GM23338 (cell line): ENCODE measurements around the gene ANKRD44. TPM values are rescaled to one million over a fixed set of nuclear protein-coding genes. Genes with fewer than 3 reads are reported as not detected.

Experiments
- ATAC-seq: fragments of 200-7000 bp; cut with Tn5 transposase; 3 replicates; pipeline ENCODE4 v1.9.1; 2020
- DNase-seq: peaks from one replicate; pipeline ENCODE4 v3.0.0-alpha.2; 2015; ENCODE audit warnings: low spot score
- H2AFZ ChIP-seq: fragments of 200-600 bp; sonication (generic); 2 replicates; pipeline ENCODE4 v1.8.0; 2016; ENCODE audit warnings: antibody characterized with exemption, mild to moderate bottlenecking, moderate library complexity
- H3F3A ChIP-seq: fragments of 200-600 bp; sonication (generic); replicated peaks from 2 replicates; pipeline ENCODE4 v1.8.0; 2017; ENCODE audit warnings: antibody characterized with exemption, mixed run types, low read depth
- H3K27ac ChIP-seq: fragments of 200-600 bp; sonication (generic); 2 replicates; pipeline ENCODE4 v1.6.1; 2016; ENCODE audit warnings: low read depth
- H3K27me3 ChIP-seq: fragments of 200-600 bp; sonication (generic); 2 replicates; pipeline ENCODE4 v1.8.0; 2016; ENCODE audit warnings: mild to moderate bottlenecking, mixed run types, moderate library complexity; ENCODE audit not compliant: insufficient read depth
- H3K36me3 ChIP-seq: fragments of 200-600 bp; sonication (generic); 2 replicates; pipeline ENCODE4 v1.8.0; 2016; ENCODE audit warnings: mild to moderate bottlenecking; ENCODE audit not compliant: insufficient read depth
- H3K4me1 ChIP-seq: fragments of 200-600 bp; sonication (generic); 2 replicates; pipeline ENCODE4 v1.8.0; 2016; ENCODE audit warnings: mild to moderate bottlenecking, moderate library complexity; ENCODE audit not compliant: insufficient read depth
- H3K4me2 ChIP-seq: fragments of 200-600 bp; sonication (generic); 2 replicates; pipeline ENCODE4 v1.7.1; 2017; ENCODE audit warnings: mixed run types
- H3K4me3 ChIP-seq: fragments of 200-600 bp; sonication (generic); 2 replicates; pipeline ENCODE4 v1.6.1; 2016; ENCODE audit warnings: mixed run types
- H3K79me2 ChIP-seq: fragments of 200-600 bp; sonication (generic); replicated peaks from 2 replicates; pipeline ENCODE4 v1.8.0; 2017; ENCODE audit warnings: mild to moderate bottlenecking; ENCODE audit not compliant: insufficient read depth
- H3K9me2 ChIP-seq: fragments of 200-600 bp; sonication (generic); 2 replicates; pipeline ENCODE4 v1.8.0; 2017; ENCODE audit not compliant: insufficient read depth
- H4K20me1 ChIP-seq: fragments of 200-600 bp; sonication (generic); replicated peaks from 2 replicates; pipeline ENCODE4 v1.8.0; 2017; ENCODE audit warnings: mild to moderate bottlenecking; ENCODE audit not compliant: insufficient read depth
- H3K27ac Mint-ChIP-seq: 2 replicates; pipeline ENCODE4 v1.8.0; 2020; ENCODE audit warnings: inconsistent platforms, mild to moderate bottlenecking, moderate library complexity, mixed read lengths
- H3K27me3 Mint-ChIP-seq: 3 replicates; pipeline ENCODE4 v1.8.0; 2022; ENCODE audit warnings: low read depth, mild to moderate bottlenecking, moderate library complexity, mixed read lengths, inconsistent platforms; ENCODE audit not compliant: insufficient read depth, poor library complexity
- H3K36me3 Mint-ChIP-seq: 3 replicates; pipeline ENCODE4 v1.8.0; 2021; ENCODE audit warnings: low read depth, mild to moderate bottlenecking, inconsistent platforms, moderate library complexity, mixed read lengths
- H3K4me1 Mint-ChIP-seq: 3 replicates; pipeline ENCODE4 v1.8.0; 2020; ENCODE audit warnings: mild to moderate bottlenecking, inconsistent platforms, mixed read lengths
- H3K4me3 Mint-ChIP-seq: 3 replicates; pipeline ENCODE4 v1.8.0; 2021; ENCODE audit warnings: moderate library complexity, mild to moderate bottlenecking, inconsistent platforms, mixed read lengths
- H3K9me3 Mint-ChIP-seq: 3 replicates; pipeline ENCODE4 v1.8.0; 2020; ENCODE audit warnings: moderate library complexity, mild to moderate bottlenecking, inconsistent platforms, mixed read lengths
- CREB1 ChIP-seq: fragments of 250-450 bp; sonication (Bioruptor Pico); IDR thresholded peaks from 2 replicates; pipeline ENCODE4 v1.5.0; 2020; ENCODE audit warnings: low read depth, mild to moderate bottlenecking, moderate library complexity
- CTCF ChIP-seq, 2 experiments: fragments of 200-600 bp in 1 of 2; sonication (generic) in 1 of 2; conservative IDR thresholded peaks; 2 replicates each; pipeline versions ENCODE4 v1.5.1 to v1.6.1; 2016 to 2017; ENCODE audit warnings: antibody characterized with exemption in 2 of 2, low read depth in 2 of 2, mild to moderate bottlenecking in 2 of 2, moderate library complexity in 1 of 2
- EZH2 ChIP-seq: fragments of 200-600 bp; sonication (generic); IDR thresholded peaks from one replicate; pipeline ENCODE4 v1.8.0; 2017; ENCODE audit warnings: antibody characterized with exemption, mild to moderate bottlenecking, low read depth; ENCODE audit not compliant: unreplicated experiment
- EZH2phosphoT487 ChIP-seq: fragments of 200-600 bp; sonication (generic); IDR thresholded peaks from one replicate; pipeline ENCODE4 v1.8.1; 2018; ENCODE audit warnings: antibody characterized with exemption; ENCODE audit not compliant: unreplicated experiment
- JUNB ChIP-seq: IDR thresholded peaks from one replicate; pipeline ENCODE4 v1.6.1; 2016; ENCODE audit warnings: antibody characterized with exemption; ENCODE audit not compliant: unreplicated experiment
- NANOG ChIP-seq: IDR thresholded peaks from 2 replicates; pipeline ENCODE4 v1.6.1; 2016; ENCODE audit warnings: antibody characterized with exemption, borderline replicate concordance
- POLR2AphosphoS5 ChIP-seq: IDR thresholded peaks from 2 replicates; pipeline ENCODE4 v1.6.1; 2016; ENCODE audit warnings: antibody characterized with exemption, low read depth
- STAT1 ChIP-seq: IDR thresholded peaks from one replicate; pipeline ENCODE4 v1.6.1; 2016; ENCODE audit warnings: antibody characterized with exemption; ENCODE audit not compliant: unreplicated experiment
- ZNF114 ChIP-seq: fragments of 250-450 bp; sonication (Bioruptor Pico); IDR thresholded peaks from 2 replicates; pipeline ENCODE4 v1.5.0; 2020; ENCODE audit warnings: mild to moderate bottlenecking, moderate library complexity
- ZNF331 ChIP-seq: fragments of 250-450 bp; sonication (Bioruptor Pico); IDR thresholded peaks from 2 replicates; pipeline ENCODE4 v1.5.0; 2020; ENCODE audit warnings: low read depth, mild to moderate bottlenecking, moderate library complexity
- polyA plus RNA-seq: library from polyadenylated mRNA; unstranded; fragments of >200 nt; fragmentation: Nextera tagmentation; extraction: Ambion mirVana; gene quantifications from 2 replicates; pipeline ENCODE4 v1.2.1, GENCODE V29; 2016
- total RNA-seq: library from RNA; depleted of rRNA; stranded (reverse); fragments of >200 nt; shearing (Covaris generic); gene quantifications from 2 replicates; pipeline ENCODE4 v1.2.3, GENCODE V29; 2014
- TF ChIP-seq, protein P1 (sequence below): fragments of 250-450 bp; sonication (Bioruptor Pico); IDR thresholded peaks from 2 replicates; pipeline ENCODE4 v1.5.0; 2020; ENCODE audit warnings: mild to moderate bottlenecking, moderate library complexity
- TF ChIP-seq, protein P2 (sequence below): IDR thresholded peaks from one replicate; pipeline ENCODE4 v1.6.1; 2018; ENCODE audit warnings: antibody characterized with exemption; ENCODE audit not compliant: unreplicated experiment
- TF ChIP-seq, protein P3 (sequence below): IDR thresholded peaks from 2 replicates; pipeline ENCODE4 v1.6.1; 2016; ENCODE audit warnings: antibody characterized with exemption

ANKRD44 gene
- total and polyA plus RNA-seq, 2 experiments from 2014 or later = 0.44 to 0.56 TPM

GRCh38 chr2:197076652-197077051, 233.9 kb downstream of the ANKRD44 start:
- H3K4me3 ChIP-seq = no peak overlapping the region
- no peak overlapping the region for H2AFZ ChIP-seq
- H4K20me1 ChIP-seq = no peaks in the 10 kb centered on the region
- Mint-ChIP-seq H3K9me3 (no peaks in the 10 kb centered on the region), H3K36me3 (no peaks in the 10 kb centered on the region), H3K27me3 (peaks cover 3% of the 10 kb centered on the region), H3K4me3 (no peak overlapping the region), H3K27ac (no peak overlapping the region), H3K4me1 (peaks cover 5% of the 10 kb centered on the region; the same call in 2 of the 3 replicates)
- H3K9me2 ChIP-seq = no peaks in the 10 kb centered on the region
- H3K27me3 ChIP-seq = no peaks in the 10 kb centered on the region
- no peaks in the 10 kb centered on the region for H3F3A ChIP-seq
- DNase-seq (no peak), ATAC-seq (no peak)
- no peak for TF ChIP-seq NANOG
- no peak for TF ChIP-seq ZNF114
- TF ChIP-seq ZNF331 (CRISPR knock-in tag) = no peak
- TF ChIP-seq JUNB = no peak
- no peak for TF ChIP-seq EZH2phosphoT487
- no peak for TF ChIP-seq STAT1
- TF ChIP-seq CTCF (conservative IDR thresholded peaks at IDR 0.05; ENCODE audit: low read depth in 2 of 2) = no peak
- TF ChIP-seq, protein P1, sequence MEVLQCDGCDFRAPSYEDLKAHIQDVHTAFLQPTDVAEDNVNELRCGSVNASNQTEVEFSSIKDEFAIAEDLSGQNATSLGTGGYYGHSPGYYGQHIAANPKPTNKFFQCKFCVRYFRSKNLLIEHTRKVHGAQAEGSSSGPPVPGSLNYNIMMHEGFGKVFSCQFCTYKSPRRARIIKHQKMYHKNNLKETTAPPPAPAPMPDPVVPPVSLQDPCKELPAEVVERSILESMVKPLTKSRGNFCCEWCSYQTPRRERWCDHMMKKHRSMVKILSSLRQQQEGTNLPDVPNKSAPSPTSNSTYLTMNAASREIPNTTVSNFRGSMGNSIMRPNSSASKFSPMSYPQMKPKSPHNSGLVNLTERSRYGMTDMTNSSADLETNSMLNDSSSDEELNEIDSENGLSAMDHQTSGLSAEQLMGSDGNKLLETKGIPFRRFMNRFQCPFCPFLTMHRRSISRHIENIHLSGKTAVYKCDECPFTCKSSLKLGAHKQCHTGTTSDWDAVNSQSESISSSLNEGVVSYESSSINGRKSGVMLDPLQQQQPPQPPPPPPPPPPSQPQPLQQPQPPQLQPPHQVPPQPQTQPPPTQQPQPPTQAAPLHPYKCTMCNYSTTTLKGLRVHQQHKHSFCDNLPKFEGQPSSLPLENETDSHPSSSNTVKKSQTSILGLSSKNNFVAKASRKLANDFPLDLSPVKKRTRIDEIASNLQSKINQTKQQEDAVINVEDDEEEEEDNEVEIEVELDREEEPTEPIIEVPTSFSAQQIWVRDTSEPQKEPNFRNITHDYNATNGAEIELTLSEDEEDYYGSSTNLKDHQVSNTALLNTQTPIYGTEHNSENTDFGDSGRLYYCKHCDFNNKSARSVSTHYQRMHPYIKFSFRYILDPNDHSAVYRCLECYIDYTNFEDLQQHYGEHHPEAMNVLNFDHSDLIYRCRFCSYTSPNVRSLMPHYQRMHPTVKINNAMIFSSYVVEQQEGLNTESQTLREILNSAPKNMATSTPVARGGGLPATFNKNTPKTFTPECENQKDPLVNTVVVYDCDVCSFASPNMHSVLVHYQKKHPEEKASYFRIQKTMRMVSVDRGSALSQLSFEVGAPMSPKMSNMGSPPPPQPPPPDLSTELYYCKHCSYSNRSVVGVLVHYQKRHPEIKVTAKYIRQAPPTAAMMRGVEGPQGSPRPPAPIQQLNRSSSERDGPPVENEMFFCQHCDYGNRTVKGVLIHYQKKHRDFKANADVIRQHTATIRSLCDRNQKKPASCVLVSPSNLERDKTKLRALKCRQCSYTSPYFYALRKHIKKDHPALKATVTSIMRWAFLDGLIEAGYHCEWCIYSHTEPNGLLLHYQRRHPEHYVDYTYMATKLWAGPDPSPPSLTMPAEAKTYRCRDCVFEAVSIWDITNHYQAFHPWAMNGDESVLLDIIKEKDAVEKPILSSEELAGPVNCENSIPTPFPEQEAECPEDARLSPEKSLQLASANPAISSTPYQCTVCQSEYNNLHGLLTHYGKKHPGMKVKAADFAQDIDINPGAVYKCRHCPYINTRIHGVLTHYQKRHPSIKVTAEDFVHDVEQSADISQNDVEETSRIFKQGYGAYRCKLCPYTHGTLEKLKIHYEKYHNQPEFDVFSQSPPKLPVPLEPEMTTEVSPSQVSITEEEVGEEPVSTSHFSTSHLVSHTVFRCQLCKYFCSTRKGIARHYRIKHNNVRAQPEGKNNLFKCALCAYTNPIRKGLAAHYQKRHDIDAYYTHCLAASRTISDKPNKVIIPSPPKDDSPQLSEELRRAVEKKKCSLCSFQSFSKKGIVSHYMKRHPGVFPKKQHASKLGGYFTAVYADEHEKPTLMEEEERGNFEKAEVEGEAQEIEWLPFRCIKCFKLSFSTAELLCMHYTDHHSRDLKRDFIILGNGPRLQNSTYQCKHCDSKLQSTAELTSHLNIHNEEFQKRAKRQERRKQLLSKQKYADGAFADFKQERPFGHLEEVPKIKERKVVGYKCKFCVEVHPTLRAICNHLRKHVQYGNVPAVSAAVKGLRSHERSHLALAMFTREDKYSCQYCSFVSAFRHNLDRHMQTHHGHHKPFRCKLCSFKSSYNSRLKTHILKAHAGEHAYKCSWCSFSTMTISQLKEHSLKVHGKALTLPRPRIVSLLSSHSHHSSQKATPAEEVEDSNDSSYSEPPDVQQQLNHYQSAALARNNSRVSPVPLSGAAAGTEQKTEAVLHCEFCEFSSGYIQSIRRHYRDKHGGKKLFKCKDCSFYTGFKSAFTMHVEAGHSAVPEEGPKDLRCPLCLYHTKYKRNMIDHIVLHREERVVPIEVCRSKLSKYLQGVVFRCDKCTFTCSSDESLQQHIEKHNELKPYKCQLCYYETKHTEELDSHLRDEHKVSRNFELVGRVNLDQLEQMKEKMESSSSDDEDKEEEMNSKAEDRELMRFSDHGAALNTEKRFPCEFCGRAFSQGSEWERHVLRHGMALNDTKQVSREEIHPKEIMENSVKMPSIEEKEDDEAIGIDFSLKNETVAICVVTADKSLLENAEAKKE (CRISPR knock-in tag) = no peak
- TF ChIP-seq, protein P2, sequence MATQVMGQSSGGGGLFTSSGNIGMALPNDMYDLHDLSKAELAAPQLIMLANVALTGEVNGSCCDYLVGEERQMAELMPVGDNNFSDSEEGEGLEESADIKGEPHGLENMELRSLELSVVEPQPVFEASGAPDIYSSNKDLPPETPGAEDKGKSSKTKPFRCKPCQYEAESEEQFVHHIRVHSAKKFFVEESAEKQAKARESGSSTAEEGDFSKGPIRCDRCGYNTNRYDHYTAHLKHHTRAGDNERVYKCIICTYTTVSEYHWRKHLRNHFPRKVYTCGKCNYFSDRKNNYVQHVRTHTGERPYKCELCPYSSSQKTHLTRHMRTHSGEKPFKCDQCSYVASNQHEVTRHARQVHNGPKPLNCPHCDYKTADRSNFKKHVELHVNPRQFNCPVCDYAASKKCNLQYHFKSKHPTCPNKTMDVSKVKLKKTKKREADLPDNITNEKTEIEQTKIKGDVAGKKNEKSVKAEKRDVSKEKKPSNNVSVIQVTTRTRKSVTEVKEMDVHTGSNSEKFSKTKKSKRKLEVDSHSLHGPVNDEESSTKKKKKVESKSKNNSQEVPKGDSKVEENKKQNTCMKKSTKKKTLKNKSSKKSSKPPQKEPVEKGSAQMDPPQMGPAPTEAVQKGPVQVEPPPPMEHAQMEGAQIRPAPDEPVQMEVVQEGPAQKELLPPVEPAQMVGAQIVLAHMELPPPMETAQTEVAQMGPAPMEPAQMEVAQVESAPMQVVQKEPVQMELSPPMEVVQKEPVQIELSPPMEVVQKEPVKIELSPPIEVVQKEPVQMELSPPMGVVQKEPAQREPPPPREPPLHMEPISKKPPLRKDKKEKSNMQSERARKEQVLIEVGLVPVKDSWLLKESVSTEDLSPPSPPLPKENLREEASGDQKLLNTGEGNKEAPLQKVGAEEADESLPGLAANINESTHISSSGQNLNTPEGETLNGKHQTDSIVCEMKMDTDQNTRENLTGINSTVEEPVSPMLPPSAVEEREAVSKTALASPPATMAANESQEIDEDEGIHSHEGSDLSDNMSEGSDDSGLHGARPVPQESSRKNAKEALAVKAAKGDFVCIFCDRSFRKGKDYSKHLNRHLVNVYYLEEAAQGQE = no peak
- no peak for TF ChIP-seq EZH2
- TF ChIP-seq CREB1 (CRISPR knock-in tag) = no peak
- TF ChIP-seq POLR2AphosphoS5 = no peak
- TF ChIP-seq, protein P3, sequence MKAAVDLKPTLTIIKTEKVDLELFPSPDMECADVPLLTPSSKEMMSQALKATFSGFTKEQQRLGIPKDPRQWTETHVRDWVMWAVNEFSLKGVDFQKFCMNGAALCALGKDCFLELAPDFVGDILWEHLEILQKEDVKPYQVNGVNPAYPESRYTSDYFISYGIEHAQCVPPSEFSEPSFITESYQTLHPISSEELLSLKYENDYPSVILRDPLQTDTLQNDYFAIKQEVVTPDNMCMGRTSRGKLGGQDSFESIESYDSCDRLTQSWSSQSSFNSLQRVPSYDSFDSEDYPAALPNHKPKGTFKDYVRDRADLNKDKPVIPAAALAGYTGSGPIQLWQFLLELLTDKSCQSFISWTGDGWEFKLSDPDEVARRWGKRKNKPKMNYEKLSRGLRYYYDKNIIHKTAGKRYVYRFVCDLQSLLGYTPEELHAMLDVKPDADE = no peak
- no peaks in the 10 kb centered on the region for H3K79me2 ChIP-seq
- H3K36me3 ChIP-seq = no peaks in the 10 kb centered on the region
- no peak overlapping the region for H3K4me2 ChIP-seq
- 0 out of 2 replicates have a peak, but pooled peaks cover 5% of the 10 kb centered on the region for H3K4me1 ChIP-seq
- H3K27ac ChIP-seq = no peak overlapping the region
